NCI-H82 (cell line): Measurements from ENCODE around the gene HORMAD1.
A peak's percentile ranks its signal among the peaks of the same experiment; 100 is the strongest.
"Not testable (repeated sequence)": the region's sequence is repeated elsewhere in the genome, so short reads cannot be mapped to it uniquely, and the experiment has no call there.

ENCODE experiments used
- DNase-seq: peaks from one replicate; lab custom pipeline; 2025; lab: John Stamatoyannopoulos, UW

Gene HORMAD1

GRCh38 chr1:150696995-150697927 is 23.4 kb downstream of the HORMAD1 start, which contains the start of gene GOLPH3L:
TSS of gene GOLPH3L (minus strand) at chr1:150697154. CDS start at chr1:150694838, 2,316 bp downstream.
- DNase-seq = peak; percentile 100

- DNase-seq = peak; percentile 23
Measured at GRCh38 chr1:150696590-150696989, 24.1 kb downstream of the HORMAD1 start.

- DNase-seq = no peak
Measured at GRCh38 chr1:150696162-150696561, 24.5 kb downstream of the HORMAD1 start.

GRCh38 chr1:150695561-150695960 is 25.1 kb downstream of the HORMAD1 start:
- DNase-seq = no peak

- DNase-seq = no peak
Measured at GRCh38 chr1:150692720-150693119, 28.0 kb downstream of the HORMAD1 start.

GRCh38 chr1:150688763-150689162 is 31.9 kb downstream of the HORMAD1 start:
- DNase-seq = no peak

GRCh38 chr1:150686275-150686674 is 34.4 kb downstream of the HORMAD1 start:
- no peak for DNase-seq

GRCh38 chr1:150683914-150684313 is 36.8 kb downstream of the HORMAD1 start:
- DNase-seq = peak; percentile 14

- no peak for DNase-seq
Measured at GRCh38 chr1:150678988-150679387, 41.7 kb downstream of the HORMAD1 start.

- DNase-seq = no peak
Measured at GRCh38 chr1:150674881-150675280, 45.8 kb downstream of the HORMAD1 start.

- DNase-seq = no peak
Measured at GRCh38 chr1:150663321-150663720, 57.4 kb downstream of the HORMAD1 start.

GRCh38 chr1:150662811-150663210 is 57.9 kb downstream of the HORMAD1 start:
- no peak for DNase-seq

GRCh38 chr1:150661156-150661555 is 59.5 kb downstream of the HORMAD1 start:
- DNase-seq = no peak

GRCh38 chr1:150660584-150660983 is 60.1 kb downstream of the HORMAD1 start:
- DNase-seq = no peak

GRCh38 chr1:150657064-150657463 is 63.6 kb downstream of the HORMAD1 start:
- DNase-seq = peak; percentile 68

- not testable (repeated sequence) for DNase-seq
Measured at GRCh38 chr1:150654635-150655034, 66.1 kb downstream of the HORMAD1 start.

- no peak for DNase-seq
Measured at GRCh38 chr1:150650193-150650592, 70.5 kb downstream of the HORMAD1 start.

- no peak for DNase-seq
Measured at GRCh38 chr1:150649441-150650075, 71.1 kb downstream of the HORMAD1 start.
